CD14-positive monocyte (primary cell): Measurements from ENCODE around the gene BTAF1. TPM values are rescaled to one million over a fixed set of nuclear protein-coding genes. Genes with fewer than 3 reads are reported as not detected.

Experiments used
- DNase-seq, 3 donors: peaks; one replicate each; pipeline ENCODE4 v3.0.0-alpha.2; 2011 to 2022
- H2AFZ ChIP-seq: 2 replicates; pipeline ENCODE4 v1.6.0; 2012; ENCODE audit warnings: mild to moderate bottlenecking, low read depth, low read length, inconsistent platforms; ENCODE audit not compliant: insufficient read depth, poor library complexity, severe bottlenecking
- H3K27ac ChIP-seq, 2 donors: 1 replicate in 1 of 2; 2 replicates in 1 of 2; pipeline ENCODE4 v1.5.1; 2012 to 2013; ENCODE audit warnings: low read length in 2 of 2, control low read depth in 1 of 2, inconsistent platforms in 1 of 2, low read depth in 1 of 2, mild to moderate bottlenecking in 1 of 2
- H3K27me3 ChIP-seq, 2 donors: one replicate each; pipeline versions ENCODE4 v1.6.0 to v1.6.1; 2011 to 2013; ENCODE audit warnings: low read length in 2 of 2; ENCODE audit not compliant: control insufficient read depth in 2 of 2, insufficient read depth in 2 of 2
- H3K36me3 ChIP-seq, 2 donors: replicated peaks in 1 of 2; 1 replicate in 1 of 2; 2 replicates in 1 of 2; pipeline versions ENCODE4 v1.5.1 to v1.6.1; 2012 to 2013; ENCODE audit warnings: low read length in 2 of 2, control low read depth in 1 of 2, inconsistent platforms in 1 of 2, mild to moderate bottlenecking in 1 of 2; ENCODE audit not compliant: insufficient read depth in 2 of 2, control insufficient read depth in 1 of 2
- H3K4me1 ChIP-seq, 2 donors: 1 replicate in 1 of 2; 2 replicates in 1 of 2; pipeline versions ENCODE4 v1.5.1 to v1.6.1; 2012 to 2013; ENCODE audit warnings: low read length in 2 of 2, control low read depth in 1 of 2, inconsistent platforms in 1 of 2, mild to moderate bottlenecking in 1 of 2, moderate library complexity in 1 of 2; ENCODE audit not compliant: insufficient read depth in 2 of 2, control insufficient read depth in 1 of 2
- H3K4me2 ChIP-seq: replicated peaks from 2 replicates; pipeline ENCODE3; 2012; ENCODE audit warnings: low read length, moderate library complexity, mild to moderate bottlenecking; ENCODE audit not compliant: poor library complexity, severe bottlenecking; ENCODE audit errors: extremely low read depth
- H3K4me3 ChIP-seq, 3 experiments: fragments of 200-600 bp in 1 of 3; sonication (generic) in 1 of 3; replicated peaks in 1 of 3; 1 replicate in 2 of 3; 2 replicates in 1 of 3; pipeline ENCODE4 v1.5.1; 2011 to 2013; ENCODE audit warnings: low read length in 3 of 3, mild to moderate bottlenecking in 3 of 3, control low read depth in 2 of 3, low read depth in 2 of 3, inconsistent platforms in 1 of 3, moderate library complexity in 1 of 3
- H3K79me2 ChIP-seq: 2 replicates; pipeline ENCODE4 v1.6.0; 2012; ENCODE audit warnings: mild to moderate bottlenecking, control low read depth, inconsistent platforms, low read length, moderate library complexity; ENCODE audit not compliant: insufficient read depth
- H3K9ac ChIP-seq: 2 replicates; pipeline ENCODE4 v1.6.0; 2017; ENCODE audit warnings: low read length, mild to moderate bottlenecking; ENCODE audit not compliant: insufficient read depth, poor library complexity, severe bottlenecking
- H3K9me3 ChIP-seq, 2 donors: replicated peaks in 1 of 2; 1 replicate in 1 of 2; 2 replicates in 1 of 2; pipeline versions ENCODE4 v1.5.1 to v1.6.1; 2012 to 2013; ENCODE audit warnings: low read length in 2 of 2, control low read depth in 1 of 2; ENCODE audit not compliant: control insufficient read depth in 1 of 2, insufficient read depth in 1 of 2
- H4K20me1 ChIP-seq: 2 replicates; pipeline ENCODE4 v1.6.0; 2012; ENCODE audit warnings: mild to moderate bottlenecking, low read length, control low read depth, moderate library complexity; ENCODE audit not compliant: insufficient read depth
- H3K27ac Mint-ChIP-seq, 7 donors: one replicate each; pipeline ENCODE4 v1.8.0; 2020; ENCODE audit warnings: mild to moderate bottlenecking in 7 of 7, mixed read lengths in 7 of 7, moderate library complexity in 6 of 7, inconsistent platforms in 2 of 7
- H3K27me3 Mint-ChIP-seq, 3 donors: one replicate each; pipeline ENCODE4 v1.8.0; 2021 to 2022; ENCODE audit warnings: low read depth in 3 of 3, mild to moderate bottlenecking in 3 of 3, mixed read lengths in 3 of 3, moderate library complexity in 3 of 3, inconsistent platforms in 1 of 3
- H3K36me3 Mint-ChIP-seq, 2 donors: one replicate each; pipeline ENCODE4 v1.8.0; 2020; ENCODE audit warnings: mixed read lengths in 2 of 2, inconsistent platforms in 1 of 2, mild to moderate bottlenecking in 1 of 2
- H3K4me1 Mint-ChIP-seq: one replicate; pipeline ENCODE4 v1.8.0; 2020; ENCODE audit warnings: mild to moderate bottlenecking, mixed read lengths
- H3K4me3 Mint-ChIP-seq, 2 donors: one replicate each; pipeline ENCODE4 v1.8.0; 2020; ENCODE audit warnings: mild to moderate bottlenecking in 2 of 2, mixed read lengths in 2 of 2, moderate library complexity in 1 of 2
- H3K9me3 Mint-ChIP-seq, 7 donors: one replicate each; pipeline ENCODE4 v1.8.0; 2020 to 2022; ENCODE audit warnings: mixed read lengths in 7 of 7, mild to moderate bottlenecking in 6 of 7, moderate library complexity in 6 of 7, inconsistent platforms in 2 of 7
- CTCF ChIP-seq: fragments of 200-600 bp; IDR thresholded peaks from one replicate; pipeline ENCODE4 v1.8.0; 2022; ENCODE audit warnings: antibody characterized with exemption, mild to moderate bottlenecking
- WGBS: methylation state at CpG from one replicate; pipeline ENCODE4 v1.1.5; 2013; ENCODE audit warnings: missing lambda C conversion rate; ENCODE audit not compliant: insufficient coverage; 5-methylcytosine and 5-hydroxymethylcytosine counted together
- intact Hi-C, 2 donors: fragments of 100-400 bp; cut with micrococcal nuclease; formaldehyde crosslinking; loops; one replicate each; pipeline versions ENCODE4 v1.15.0 to v1.15.1; 2023
- polyA plus RNA-seq, 3 donors: library from polyadenylated mRNA; depleted of rRNA in 1 of 3; unstranded in 2 of 3; stranded (reverse) in 1 of 3; fragments of 300-500 nt in 2 of 3; fragments of >200 nt in 1 of 3; fragmentation: Illumina TruSeq in 2 of 3; gene quantifications; 1 replicate in 2 of 3; 2 replicates in 1 of 3; pipeline ENCODE4 v1.2.3, GENCODE V29; 2012 to 2021

The BTAF1 gene
- polyA plus RNA-seq, 3 donors: 3.7 to 59.8 (median 5.1) TPM

GRCh38 chr10:91883549-91884444 lies 39.8 kb upstream of the BTAF1 start:
- Mint-ChIP-seq H3K9me3 (peaks cover 0 to 9% (median 2%) of the 10 kb centered on the region in 7 donors), H3K27me3 (peaks cover 17 to 31% (median 17%) of the 10 kb centered on the region in 3 donors), H3K4me1 (peaks cover 14% of the 10 kb centered on the region), H3K36me3 (peaks cover 3% of the 10 kb centered on the region in 2 donors), H3K4me3 (no peak overlapping the region), H3K27ac (no peak overlapping the region)
- H3K27ac ChIP-seq: no peak overlapping the region
- no peaks in the 10 kb centered on the region for H4K20me1 ChIP-seq
- no peaks in the 10 kb centered on the region for H3K79me2 ChIP-seq
- H3K4me2 ChIP-seq: no peak overlapping the region
- H3K36me3 ChIP-seq: no peaks in the 10 kb centered on the region
- no peaks in the 10 kb centered on the region for H3K9me3 ChIP-seq
- TF ChIP-seq CTCF: no peak
- peaks cover 8 to 13% of the 10 kb centered on the region in 2 donors for H3K4me1 ChIP-seq
- H3K4me3 ChIP-seq: no peak overlapping the region
- H2AFZ ChIP-seq: no peak overlapping the region
- DNase-seq: no peak
- intact Hi-C loops: no loop called here
- no peak overlapping the region for H3K9ac ChIP-seq
- peaks cover 5 to 24% of the 10 kb centered on the region in 2 donors for H3K27me3 ChIP-seq
- 79% methylated on average over 11 of the region's 20 CpGs for WGBS

GRCh38 chr10:91884536-91884935 lies 39.0 kb upstream of the BTAF1 start:
- peaks cover 3% of the 10 kb centered on the region in 2 donors for H3K36me3 Mint-ChIP-seq
- WGBS: no CpG with 5 or more reads among the region's 1 CpG
- H3K4me1 Mint-ChIP-seq: peaks cover 14% of the 10 kb centered on the region
- no peaks in the 10 kb centered on the region for H3K9me3 ChIP-seq
- H3K27me3 ChIP-seq: peaks cover 5 to 28% of the 10 kb centered on the region in 2 donors
- no peak for TF ChIP-seq CTCF
- DNase-seq: no peak
- H3K9ac ChIP-seq: no peak overlapping the region
- H4K20me1 ChIP-seq: no peaks in the 10 kb centered on the region
- H3K4me3 Mint-ChIP-seq: no peak overlapping the region
- H3K4me1 ChIP-seq: peaks cover 8 to 13% of the 10 kb centered on the region in 2 donors
- H2AFZ ChIP-seq: no peak overlapping the region
- no peak overlapping the region for H3K27ac ChIP-seq
- no peak overlapping the region for H3K27ac Mint-ChIP-seq
- no peak overlapping the region for H3K4me2 ChIP-seq
- H3K4me3 ChIP-seq: no peak overlapping the region
- H3K36me3 ChIP-seq: no peaks in the 10 kb centered on the region
- peaks cover 18 to 33% (median 20%) of the 10 kb centered on the region in 3 donors for H3K27me3 Mint-ChIP-seq
- H3K9me3 Mint-ChIP-seq: peaks cover 0 to 9% (median 3%) of the 10 kb centered on the region in 7 donors
- intact Hi-C loops: no loop called here
- no peaks in the 10 kb centered on the region for H3K79me2 ChIP-seq
